Smooth muscle cell of trachea (primary cell): ENCODE results near the gene TAF7L. TPM values are rescaled to one million over a fixed set of nuclear protein-coding genes. Genes with fewer than 3 reads are reported as not detected.

ENCODE experiments used
- total RNA-seq: library from RNA; depleted of rRNA; stranded (reverse); fragments of >200 nt; gene quantifications from 2 replicates; pipeline ENCODE4 v1.2.1, GENCODE V29; 2014

TAF7L gene, protein sequence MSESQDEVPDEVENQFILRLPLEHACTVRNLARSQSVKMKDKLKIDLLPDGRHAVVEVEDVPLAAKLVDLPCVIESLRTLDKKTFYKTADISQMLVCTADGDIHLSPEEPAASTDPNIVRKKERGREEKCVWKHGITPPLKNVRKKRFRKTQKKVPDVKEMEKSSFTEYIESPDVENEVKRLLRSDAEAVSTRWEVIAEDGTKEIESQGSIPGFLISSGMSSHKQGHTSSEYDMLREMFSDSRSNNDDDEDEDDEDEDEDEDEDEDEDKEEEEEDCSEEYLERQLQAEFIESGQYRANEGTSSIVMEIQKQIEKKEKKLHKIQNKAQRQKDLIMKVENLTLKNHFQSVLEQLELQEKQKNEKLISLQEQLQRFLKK
- 0.50 and 0.58 TPM in 2 replicates for total RNA-seq

GRCh38 chrX:101290957-101291603, at the start of gene TAF7L:
TSS of gene TAF7L (minus strand) at chrX:101291334. CDS start at chrX:101287543, 3,791 bp downstream.

GRCh38 chrX:101219116-101219863, 71.8 kb downstream of the TAF7L start, which contains the start of gene DRP2:
TSS of gene DRP2 (plus strand) at chrX:101219786. CDS start at chrX:101231648, 11,862 bp downstream.

Other genes starting within 250 kb of the TAF7L start
- 15.9 and 18.8 TPM in 2 replicates for gene TRMT2B, start 239.2 kb downstream of the TAF7L start, total RNA-seq
- 22.3 and 37.9 TPM in 2 replicates for gene TMEM35A, start 212.5 kb downstream of the TAF7L start, total RNA-seq
- 5.3 and 28.7 TPM in 2 replicates for gene CENPI, start 193.1 kb downstream of the TAF7L start, total RNA-seq
- gene DRP2, start 71.5 kb downstream of the TAF7L start, total RNA-seq: 2.0 and 2.3 TPM in 2 replicates
- 3.5 and 3.9 TPM in 2 replicates for gene TIMM8A, start 57.4 kb upstream of the TAF7L start, total RNA-seq
- 0.15 TPM in 1 of 2 replicates, not detected in the other for gene BTK, start 94.9 kb upstream of the TAF7L start, total RNA-seq
- 146 and 577 TPM in 2 replicates for gene RPL36A, start 99.7 kb upstream of the TAF7L start, total RNA-seq
- 23.5 and 49.3 TPM in 2 replicates for gene GLA, start 116.6 kb upstream of the TAF7L start, total RNA-seq
- 77.6 and 111 TPM in 2 replicates for gene HNRNPH2, start 116.9 kb upstream of the TAF7L start, total RNA-seq
- gene ARMCX4, start 194.1 kb upstream of the TAF7L start, total RNA-seq: 5.1 and 6.5 TPM in 2 replicates